GM12878 (cell line): ENCODE results near the gene ZNF408. TPM values are rescaled to one million over a fixed set of nuclear protein-coding genes. Genes with fewer than 3 reads are reported as not detected.

ENCODE experiments used
- ATAC-seq: fragments of 200-7000 bp; cut with Tn5 transposase; 3 replicates; pipeline ENCODE4 v1.9.1; 2020; ENCODE audit warnings: mild to moderate bottlenecking, moderate library complexity
- BruUV-seq: library from RNA; stranded (reverse); fragments of 400-500 nt; replicated peaks from 2 replicates; lab custom pipeline; 2021; lab: Mats Ljungman, UMichigan
- CTCF ChIA-PET: fragments of 300-600 bp; sonication (Branson Sonifier 250); formaldehyde crosslinking; extraction: SDS; loops from one replicate; lab custom pipeline; 2021; ENCODE audit warnings: inconsistent platforms; lab: Yijun Ruan, JAX
- POLR2A ChIA-PET: fragments of 350-600 bp; formaldehyde crosslinking; extraction: SDS; loops from one replicate; lab custom pipeline; 2021; ENCODE audit warnings: inconsistent platforms; lab: Charles Lee
- RAD21 ChIA-PET: fragments of 300-600 bp; sonication (Branson Sonifier 250); formaldehyde crosslinking; loops from one replicate; lab custom pipeline; 2023; ENCODE audit warnings: antibody characterized with exemption; ENCODE audit not compliant: unreplicated experiment; lab: Charles Lee
- SMC1A ChIA-PET: fragments of 300-600 bp; sonication (Branson Sonifier 250); formaldehyde crosslinking; loops from one replicate; lab custom pipeline; 2023; ENCODE audit not compliant: unreplicated experiment, uncharacterized antibody; lab: Charles Lee
- DNase-seq: peaks from one replicate; pipeline ENCODE4 v3.0.0-alpha.2; 2011; ENCODE audit warnings: low read depth, low spot score
- FAIRE-seq: peaks from 3 replicates; lab custom pipeline; 2011; peaks lifted over from hg19 to GRCh38; lab: Jason Lieb, UNC
- H2AFZ ChIP-seq: 2 replicates; pipeline ENCODE4 v1.6.0; 2011; ENCODE audit warnings: low read depth, low read length, control low read depth; ENCODE audit not compliant: control insufficient read depth
- H3K27ac ChIP-seq: 2 replicates; pipeline ENCODE4 v1.5.1; 2011; ENCODE audit warnings: control low read depth; ENCODE audit not compliant: control insufficient read depth, insufficient read depth
- H3K27me3 ChIP-seq, 2 experiments: replicated peaks in 1 of 2; 2 replicates each; pipeline versions ENCODE4 v1.6.0 to v1.6.1; 2011; ENCODE audit warnings: low read length in 1 of 2; ENCODE audit not compliant: control insufficient read depth in 2 of 2, insufficient read depth in 2 of 2
- H3K36me3 ChIP-seq, 2 experiments: 2 replicates each; pipeline ENCODE4 v1.5.1; 2011; ENCODE audit warnings: low read length in 1 of 2; ENCODE audit not compliant: control insufficient read depth in 2 of 2, insufficient read depth in 2 of 2
- H3K4me1 ChIP-seq: 2 replicates; pipeline ENCODE4 v1.6.1; 2011; ENCODE audit warnings: mild to moderate bottlenecking, low read length, moderate library complexity, mixed read lengths; ENCODE audit not compliant: control insufficient read depth, insufficient read depth
- H3K4me2 ChIP-seq: 2 replicates; pipeline ENCODE4 v1.6.0; 2011; ENCODE audit warnings: control low read depth; ENCODE audit not compliant: control insufficient read depth, insufficient read depth
- H3K4me3 ChIP-seq: fragments of 200-600 bp; sonication (generic); 2 replicates; pipeline ENCODE4 v1.5.1; 2016
- H3K79me2 ChIP-seq: 2 replicates; pipeline ENCODE4 v1.6.0; 2011; ENCODE audit warnings: low read length; ENCODE audit not compliant: control insufficient read depth, insufficient read depth
- H3K9ac ChIP-seq: 2 replicates; pipeline ENCODE4 v1.8.0; 2011; ENCODE audit warnings: low read length, control low read depth, mixed read lengths; ENCODE audit not compliant: control insufficient read depth, insufficient read depth
- H3K9me3 ChIP-seq: replicated peaks from 3 replicates; pipeline ENCODE4 v1.5.1; 2011; ENCODE audit warnings: mild to moderate bottlenecking, low read length; ENCODE audit not compliant: control insufficient read depth, insufficient read depth
- H4K20me1 ChIP-seq: 2 replicates; pipeline ENCODE4 v1.6.0; 2011; ENCODE audit not compliant: control insufficient read depth, insufficient read depth
- CHD4 ChIP-seq: fragments of 200-600 bp; sonication (generic); IDR thresholded peaks from 2 replicates; pipeline ENCODE4 v1.6.1; 2016; ENCODE audit warnings: mild to moderate bottlenecking
- EZH2 ChIP-seq: IDR thresholded peaks from 2 replicates; pipeline ENCODE4 v1.6.1; 2012; ENCODE audit warnings: low read depth, mild to moderate bottlenecking, control low read depth, inconsistent platforms, low read length, borderline replicate concordance; ENCODE audit not compliant: control insufficient read depth
- MLLT1 ChIP-seq: fragments of 450-650 bp; IDR thresholded peaks from 2 replicates; pipeline ENCODE4 v1.6.1; 2016; ENCODE audit warnings: mild to moderate bottlenecking
- MYC ChIP-seq: IDR thresholded peaks from 2 replicates; pipeline ENCODE4 v1.6.1; 2011; ENCODE audit warnings: mild to moderate bottlenecking, low read length, moderate library complexity, inconsistent platforms; ENCODE audit not compliant: insufficient read depth, insufficient replicate concordance, insufficient read length, severe bottlenecking
- NFYA ChIP-seq: IDR thresholded peaks from 2 replicates; pipeline ENCODE4 v1.6.1; 2011; ENCODE audit warnings: low read depth, mild to moderate bottlenecking, low read length, improper control_type of control experiment, borderline replicate concordance
- NRF1 ChIP-seq: conservative IDR thresholded peaks from 2 replicates; pipeline ENCODE4 v1.6.1; 2011; ENCODE audit warnings: mild to moderate bottlenecking, low read depth, low read length, improper control_type of control experiment
- ZBTB33 ChIP-seq: fragments of 450-650 bp; IDR thresholded peaks from 2 replicates; pipeline ENCODE4 v1.6.1; 2017; ENCODE audit warnings: mild to moderate bottlenecking
- WGBS: methylation state at CpG from one replicate; pipeline ENCODE4 v1.1.6; 2016; ENCODE audit warnings: low lambda C conversion rate; ENCODE audit not compliant: insufficient replicate concordance, insufficient coverage; ENCODE audit errors: missing lambda C conversion rate; 5-methylcytosine and 5-hydroxymethylcytosine counted together
- in situ Hi-C: fragments of 300-500 bp; cut with MboI; formaldehyde crosslinking; loops from 9 replicates; pipeline ENCODE4 v1.14.3; 2018; ENCODE audit warnings: mixed read lengths
- intact Hi-C: fragments of 100-400 bp; cut with micrococcal nuclease; formaldehyde crosslinking; loops from one replicate; pipeline ENCODE4 v1.14.2; 2022; ENCODE audit not compliant: unreplicated experiment
- polyA plus RNA-seq, 11 experiments: library from polyadenylated mRNA; depleted of rRNA in 4 of 11; unstranded in 6 of 11; stranded (reverse) in 5 of 11; fragments of >200 nt; fragmentation: Nextera tagmentation in 4 of 11; fragmentation: Illumina TruSeq in 1 of 11; extraction: Ambion mirVana in 4 of 11; extraction: Trizol in 1 of 11; gene quantifications; 1 replicate in 1 of 11; 2 replicates in 10 of 11; pipeline versions ENCODE4 v1.2.1 to v1.2.3, GENCODE V29; 2011 to 2016; ENCODE audit warnings: inconsistent platforms in 2 of 11, missing spikeins in 2 of 11, low read depth in 1 of 11
- total RNA-seq, 4 experiments: library from RNA; depleted of rRNA in 3 of 4; stranded (reverse); fragments of >200 nt in 3 of 4; fragmentation: Illumina TruSeq in 1 of 4; extraction: Trizol in 1 of 4; gene quantifications; 2 replicates each; pipeline versions ENCODE4 v1.2.1 to v1.2.3, GENCODE V29; 2013 to 2021
- TF ChIP-seq, protein P1 (sequence below): fragments of 450-650 bp; IDR thresholded peaks from 2 replicates; pipeline ENCODE4 v1.6.1; 2017; ENCODE audit warnings: mild to moderate bottlenecking, moderate library complexity

ZNF408 gene
- total and polyA plus RNA-seq, 10 of the 15 experiments (the other 5 are each of a cell fraction or from before 2014, with no cell fraction given), result 0.19 to 11.3 (median 7.2) TPM

- DNase-seq (no peak), FAIRE-seq (no peak), ATAC-seq (no peak)
- no peaks in the 10 kb centered on the region for H3K9me3 ChIP-seq
- BruUV-seq, result no TSS peak
- no peaks in the 10 kb centered on the region for H3K4me1 ChIP-seq
- WGBS, result 100% methylated on average over 3 of the region's 4 CpGs
- H2AFZ ChIP-seq, result no peak overlapping the region
- no peaks in the 10 kb centered on the region for H4K20me1 ChIP-seq
- H3K79me2 ChIP-seq, result no peaks in the 10 kb centered on the region
- SMC1A ChIA-PET, result interaction anchor here (1.1 kb wide), 1 partner anchor 9 kb away, joined by 3 read pairs; no protein-coding TSS in a partner anchor
- H3K4me2 ChIP-seq, result no peak overlapping the region
- intact Hi-C loops, result no loop called here
- H3K9ac ChIP-seq, result no peak overlapping the region
- no peak overlapping the region for H3K4me3 ChIP-seq
- in situ Hi-C loops, result no loop called here
- CTCF ChIA-PET, result interaction anchor here (1.5 kb wide), 1 partner anchor 40 kb away, joined by 3 read pairs; the partner anchor contains the start of gene ATG13
- POLR2A ChIA-PET, result interaction anchor here (0.6 to 0.8 kb wide), 2 partner anchors 10 to 27 kb away, joined by 4 to 6 read pairs; no protein-coding TSS in a partner anchor
- H3K36me3 ChIP-seq, result peaks cover 3 to 19% of the 10 kb centered on the region in 2 experiments
- RAD21 ChIA-PET, result no interaction called here
- no peaks in the 10 kb centered on the region for H3K27me3 ChIP-seq
- no peak overlapping the region for H3K27ac ChIP-seq
- TF ChIP-seq NFYA, result no peak
- TF ChIP-seq MLLT1, result no peak
- no peak for TF ChIP-seq MYC
- no peak for TF ChIP-seq CHD4
- TF ChIP-seq, protein P1, sequence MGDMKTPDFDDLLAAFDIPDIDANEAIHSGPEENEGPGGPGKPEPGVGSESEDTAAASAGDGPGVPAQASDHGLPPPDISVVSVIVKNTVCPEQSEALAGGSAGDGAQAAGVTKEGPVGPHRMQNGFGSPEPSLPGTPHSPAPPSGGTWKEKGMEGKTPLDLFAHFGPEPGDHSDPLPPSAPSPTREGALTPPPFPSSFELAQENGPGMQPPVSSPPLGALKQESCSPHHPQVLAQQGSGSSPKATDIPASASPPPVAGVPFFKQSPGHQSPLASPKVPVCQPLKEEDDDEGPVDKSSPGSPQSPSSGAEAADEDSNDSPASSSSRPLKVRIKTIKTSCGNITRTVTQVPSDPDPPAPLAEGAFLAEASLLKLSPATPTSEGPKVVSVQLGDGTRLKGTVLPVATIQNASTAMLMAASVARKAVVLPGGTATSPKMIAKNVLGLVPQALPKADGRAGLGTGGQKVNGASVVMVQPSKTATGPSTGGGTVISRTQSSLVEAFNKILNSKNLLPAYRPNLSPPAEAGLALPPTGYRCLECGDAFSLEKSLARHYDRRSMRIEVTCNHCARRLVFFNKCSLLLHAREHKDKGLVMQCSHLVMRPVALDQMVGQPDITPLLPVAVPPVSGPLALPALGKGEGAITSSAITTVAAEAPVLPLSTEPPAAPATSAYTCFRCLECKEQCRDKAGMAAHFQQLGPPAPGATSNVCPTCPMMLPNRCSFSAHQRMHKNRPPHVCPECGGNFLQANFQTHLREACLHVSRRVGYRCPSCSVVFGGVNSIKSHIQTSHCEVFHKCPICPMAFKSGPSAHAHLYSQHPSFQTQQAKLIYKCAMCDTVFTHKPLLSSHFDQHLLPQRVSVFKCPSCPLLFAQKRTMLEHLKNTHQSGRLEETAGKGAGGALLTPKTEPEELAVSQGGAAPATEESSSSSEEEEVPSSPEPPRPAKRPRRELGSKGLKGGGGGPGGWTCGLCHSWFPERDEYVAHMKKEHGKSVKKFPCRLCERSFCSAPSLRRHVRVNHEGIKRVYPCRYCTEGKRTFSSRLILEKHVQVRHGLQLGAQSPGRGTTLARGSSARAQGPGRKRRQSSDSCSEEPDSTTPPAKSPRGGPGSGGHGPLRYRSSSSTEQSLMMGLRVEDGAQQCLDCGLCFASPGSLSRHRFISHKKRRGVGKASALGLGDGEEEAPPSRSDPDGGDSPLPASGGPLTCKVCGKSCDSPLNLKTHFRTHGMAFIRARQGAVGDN, result no peak
- no peak for TF ChIP-seq ZBTB33
- no peak for TF ChIP-seq NRF1
- no peak for TF ChIP-seq EZH2
Measured at GRCh38 chr11:46658259-46658658, 42.6 kb upstream of the ZNF408 start.
